Esophagus muscularis mucosa (tissue), 4 donors: ENCODE results near the gene C22orf42. TPM values are rescaled to one million over a fixed set of nuclear protein-coding genes. Genes with fewer than 3 reads are reported as not detected.

Experiments
- DNase-seq: peaks from one replicate; pipeline ENCODE4 v3.0.0-alpha.2; 2017; ENCODE audit errors: extremely low spot score
- H3K27ac ChIP-seq, 4 donors: fragments of 200-600 bp; sonication (generic); replicated peaks in 1 of 4; 1 replicate in 3 of 4; 2 replicates in 1 of 4; pipeline ENCODE4 v1.5.1; 2016 to 2019; ENCODE audit warnings: mild to moderate bottlenecking in 1 of 4
- H3K27me3 ChIP-seq, 4 donors: fragments of 200-600 bp; sonication (generic); one replicate each; pipeline versions ENCODE4 v1.5.1 to v1.6.0; 2016 to 2019
- H3K36me3 ChIP-seq, 4 donors: fragments of 200-600 bp; sonication (generic); one replicate each; pipeline ENCODE4 v1.5.1; 2016 to 2019
- H3K4me1 ChIP-seq, 4 donors: fragments of 200-600 bp; sonication (generic); one replicate each; pipeline ENCODE4 v1.5.1; 2016 to 2019
- H3K4me3 ChIP-seq, 4 donors: fragments of 200-600 bp; sonication (generic); 1 replicate in 2 of 4; 2 replicates in 2 of 4; pipeline ENCODE4 v1.5.1; 2016 to 2019; ENCODE audit warnings: mild to moderate bottlenecking in 4 of 4, moderate library complexity in 1 of 4
- H3K9me3 ChIP-seq, 4 donors: fragments of 200-600 bp; sonication (generic); 1 replicate in 3 of 4; 2 replicates in 1 of 4; pipeline ENCODE4 v1.5.1; 2016 to 2019
- CTCF ChIP-seq, 3 experiments: fragments of 200-600 bp in 2 of 3; fragments of 450-650 bp in 1 of 3; sonication (generic) in 2 of 3; IDR thresholded peaks; one replicate each; pipeline ENCODE4 v1.5.1; 2017 to 2019; ENCODE audit warnings: antibody characterized with exemption in 3 of 3, mild to moderate bottlenecking in 2 of 3, moderate library complexity in 1 of 3
- EP300 ChIP-seq: sonication (generic); formaldehyde crosslinking; IDR thresholded peaks from one replicate; pipeline ENCODE4 v1.6.1; 2017; ENCODE audit warnings: antibody characterized with exemption
- POLR2A ChIP-seq: fragments of 450-650 bp; IDR thresholded peaks from one replicate; pipeline ENCODE4 v1.6.1; 2017; ENCODE audit warnings: antibody characterized with exemption, moderate library complexity, mild to moderate bottlenecking, low read depth
- POLR2AphosphoS5 ChIP-seq, 2 donors: sonication (generic); formaldehyde crosslinking; IDR thresholded peaks; one replicate each; pipeline ENCODE4 v1.6.1; 2017; ENCODE audit warnings: antibody characterized with exemption in 2 of 2
- WGBS: methylation state at CpG from one replicate; pipeline ENCODE4 v1.1.5; 2018; 5-methylcytosine and 5-hydroxymethylcytosine counted together
- intact Hi-C: fragments of 100-400 bp; cut with DNase I; formaldehyde crosslinking; loops from one replicate; pipeline ENCODE4 v1.15.1; 2023
- total RNA-seq, 4 donors: library from RNA; depleted of rRNA; stranded (reverse); fragments of >200 nt; gene quantifications; one replicate each; pipeline versions ENCODE4 v1.1.0 to v1.2.1, GENCODE V29; 2016

C22orf42 gene
- total RNA-seq, 4 donors from 2014 or later: 0.26 TPM; not detected in 3

GRCh38 chr22:32203181-32204039 is 44.3 kb upstream of the C22orf42 start:
- Histone ChIP-seq H3K4me1 (peaks cover 10 to 24% (median 17%) of the 10 kb centered on the region in 4 donors), H3K36me3 (no peaks in the 10 kb centered on the region), H3K27me3 (peaks cover 0 to 64% (median 0%) of the 10 kb centered on the region in 4 donors), H3K9me3 (no peaks in the 10 kb centered on the region), H3K4me3 (peak overlapping the region in 3 of 4 donors; percentile 22 to 29 (median 25)), H3K27ac (no peak overlapping the region)
- intact Hi-C loops: no loop called here
- DNase-seq: peak; percentile 88
- no peak for TF ChIP-seq POLR2A
- TF ChIP-seq CTCF (IDR thresholded peaks at IDR 0.05): no peak
- TF ChIP-seq POLR2AphosphoS5 (IDR thresholded peaks at IDR 0.05): no peak
- 34% methylated on average over 36 of the region's 53 CpGs for WGBS

GRCh38 chr22:32202539-32203180 is 43.6 kb upstream of the C22orf42 start:
- H3K27ac ChIP-seq: no peak overlapping the region
- DNase-seq: peak; percentile 82
- H3K4me3 ChIP-seq: peak overlapping the region in 3 of 4 donors; percentile 22 to 29 (median 25)
- intact Hi-C loops: no loop called here
- peaks cover 0 to 72% (median 0%) of the 10 kb centered on the region in 4 donors for H3K27me3 ChIP-seq
- peaks cover 10 to 24% (median 17%) of the 10 kb centered on the region in 4 donors for H3K4me1 ChIP-seq
- no peaks in the 10 kb centered on the region for H3K36me3 ChIP-seq
- no peaks in the 10 kb centered on the region for H3K9me3 ChIP-seq
- 9% methylated on average over 20 of the region's 29 CpGs for WGBS
- TF ChIP-seq POLR2AphosphoS5 (IDR thresholded peaks at IDR 0.05) (no peak), POLR2A (no peak), CTCF (IDR thresholded peaks at IDR 0.05) (peak in 2 of 3 experiments; percentile 21 to 34), EP300 (no peak)

- H3K9me3 ChIP-seq: no peaks in the 10 kb centered on the region
- intact Hi-C loops: no loop called here
- peaks cover 10 to 24% (median 17%) of the 10 kb centered on the region in 4 donors for H3K4me1 ChIP-seq
- TF ChIP-seq EP300: no peak
- no peak for TF ChIP-seq POLR2AphosphoS5 (IDR thresholded peaks at IDR 0.05)
- H3K4me3 ChIP-seq: no peak overlapping the region
- DNase-seq: peak; percentile 68
- no peaks in the 10 kb centered on the region for H3K36me3 ChIP-seq
- peaks cover 0 to 77% (median 2%) of the 10 kb centered on the region in 4 donors for H3K27me3 ChIP-seq
- WGBS: 26% methylated on average over 4 of the region's 4 CpGs
- no peak overlapping the region for H3K27ac ChIP-seq
Measured at GRCh38 chr22:32202161-32202538, 43.0 kb upstream of the C22orf42 start.

GRCh38 chr22:32200752-32201151 is 41.6 kb upstream of the C22orf42 start:
- H3K27ac ChIP-seq: no peak overlapping the region
- DNase-seq: peak; percentile 74
- no peak for TF ChIP-seq POLR2A
- no peak for TF ChIP-seq EP300
- no peak for TF ChIP-seq CTCF (IDR thresholded peaks at IDR 0.05)
- TF ChIP-seq POLR2AphosphoS5 (IDR thresholded peaks at IDR 0.05): no peak
- 76% methylated on average over 10 of the region's 10 CpGs for WGBS
- H3K36me3 ChIP-seq: no peaks in the 10 kb centered on the region
- H3K4me3 ChIP-seq: no peak overlapping the region
- intact Hi-C loops: no loop called here
- no peaks in the 10 kb centered on the region for H3K9me3 ChIP-seq
- peaks cover 10 to 24% (median 17%) of the 10 kb centered on the region in 4 donors for H3K4me1 ChIP-seq
- peaks cover 0 to 79% (median 4%) of the 10 kb centered on the region in 4 donors for H3K27me3 ChIP-seq

- Histone ChIP-seq H3K4me1 (peaks cover 10 to 24% (median 17%) of the 10 kb centered on the region in 4 donors), H3K27me3 (peaks cover 0 to 78% (median 4%) of the 10 kb centered on the region in 4 donors), H3K36me3 (no peaks in the 10 kb centered on the region), H3K9me3 (no peaks in the 10 kb centered on the region), H3K27ac (no peak overlapping the region), H3K4me3 (no peak overlapping the region)
- TF ChIP-seq EP300 (no peak), POLR2A (no peak), POLR2AphosphoS5 (IDR thresholded peaks at IDR 0.05) (no peak)
- intact Hi-C loops: no loop called here
- WGBS: no CpG with 5 or more reads among the region's 7 CpGs
- DNase-seq: peak; percentile 74
Measured at GRCh38 chr22:32199961-32200360, 40.9 kb upstream of the C22orf42 start.
